Erythroblast (primary cell): Measurements from ENCODE around the gene SPATA31D4.
"Not testable (repeated sequence)": the region's sequence is repeated elsewhere in the genome, so short reads cannot be mapped to it uniquely, and the experiment has no call there.

Source experiments
- DNase-seq, 2 experiments: peaks; one replicate each; lab custom pipeline; 2025; lab: John Stamatoyannopoulos, UW
- GATA1 ChIP-seq: IDR thresholded peaks from 2 replicates; pipeline ENCODE4 v1.6.1; 2011; ENCODE audit warnings: low read depth, mild to moderate bottlenecking, control low read depth, low read length, moderate library complexity
- POLR2A ChIP-seq: IDR thresholded peaks from 2 replicates; pipeline ENCODE4 v1.6.1; 2011; ENCODE audit warnings: mild to moderate bottlenecking, low read length

The SPATA31D4 gene

DNA sequence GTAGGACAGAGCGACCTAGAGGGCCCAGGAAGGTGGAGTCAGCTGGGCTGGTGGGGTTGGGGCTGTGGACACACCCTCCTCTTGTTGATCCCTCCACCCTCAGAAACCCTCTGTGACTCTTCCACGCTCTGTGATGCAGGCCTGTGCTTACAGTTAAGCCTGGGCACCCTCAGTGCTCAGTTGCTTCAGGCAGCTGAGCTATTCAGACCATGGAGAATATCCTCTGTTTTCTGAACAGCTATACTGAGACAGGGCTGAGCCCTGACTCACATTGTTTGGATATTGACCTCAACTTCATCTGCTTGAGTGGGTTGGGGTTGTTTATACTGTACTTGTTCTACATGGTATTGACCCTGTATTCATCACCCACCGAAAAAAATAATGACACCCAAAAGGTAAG is at the start of gene SPATA31D4:
TSS of gene SPATA31D4 (plus strand) at position 124 of the 400 bp plus-strand sequence. CDS start at position 210, 86 bp downstream.
- DNase-seq: not testable (repeated sequence)

DNA sequence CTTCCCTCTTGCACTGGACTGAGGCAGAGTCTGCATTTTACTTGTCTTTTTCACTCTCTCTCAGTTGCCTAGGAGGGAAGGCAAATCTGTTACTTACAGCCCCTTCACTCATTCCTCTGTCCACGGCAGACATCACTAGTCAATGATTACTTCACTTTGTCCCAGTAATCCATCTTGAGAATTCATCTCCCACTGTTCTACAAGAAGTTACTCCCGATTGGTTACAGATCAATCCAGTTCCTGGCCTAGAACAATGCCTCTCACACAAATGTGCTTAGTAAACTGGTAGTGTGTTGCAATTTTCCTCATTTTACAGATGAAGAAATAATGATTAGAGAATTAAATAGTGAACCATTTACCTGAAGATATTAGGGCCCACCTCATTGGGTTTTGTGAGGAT is 49.7 kb upstream of the SPATA31D4 start:
- TF ChIP-seq GATA1 (no peak), POLR2A (no peak)
- no peak for DNase-seq

DNA sequence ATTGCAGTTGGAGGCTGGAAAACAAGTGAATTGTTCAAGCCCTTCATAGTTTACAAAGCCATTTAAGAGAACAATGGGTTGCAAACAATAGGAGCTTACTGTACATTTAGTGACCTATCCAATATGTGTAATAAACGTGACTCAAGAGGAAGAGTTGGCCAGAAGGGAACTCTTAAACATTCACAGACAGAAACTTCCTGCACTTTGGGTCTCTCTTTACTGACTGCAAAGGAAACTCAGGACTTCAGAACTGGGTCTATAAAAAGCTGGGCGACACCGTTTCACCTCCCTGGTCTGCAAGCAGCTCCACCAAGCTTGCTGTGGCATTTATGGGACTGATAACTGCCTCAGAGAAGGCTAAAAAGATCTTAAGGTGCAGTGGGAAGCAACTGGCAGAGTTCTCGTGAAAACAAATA is 48.7 kb upstream of the SPATA31D4 start:
- DNase-seq: no peak
- TF ChIP-seq POLR2A (no peak), GATA1 (no peak)

DNA sequence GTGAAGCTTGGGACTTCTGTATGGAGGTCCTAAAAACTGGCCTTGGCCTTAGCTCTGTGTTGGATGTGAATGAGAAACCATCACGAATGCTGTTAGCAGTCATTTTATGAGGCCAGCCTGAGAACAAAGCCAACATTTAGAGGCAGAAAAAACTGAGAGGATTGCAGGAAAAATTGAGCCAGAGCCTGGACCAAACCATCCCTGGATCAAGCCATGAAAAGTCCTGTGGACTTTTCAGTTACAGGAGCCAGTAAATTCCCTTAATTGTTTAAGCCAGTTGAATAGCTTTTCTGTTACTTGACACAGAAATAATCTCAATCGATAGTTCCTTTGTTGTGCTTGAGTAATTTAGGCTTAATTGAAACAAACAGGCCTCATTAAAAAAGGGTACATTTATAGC is 42.6 kb upstream of the SPATA31D4 start:
- TF ChIP-seq POLR2A: no peak
- TF ChIP-seq GATA1: no peak
- DNase-seq: no peak

DNA sequence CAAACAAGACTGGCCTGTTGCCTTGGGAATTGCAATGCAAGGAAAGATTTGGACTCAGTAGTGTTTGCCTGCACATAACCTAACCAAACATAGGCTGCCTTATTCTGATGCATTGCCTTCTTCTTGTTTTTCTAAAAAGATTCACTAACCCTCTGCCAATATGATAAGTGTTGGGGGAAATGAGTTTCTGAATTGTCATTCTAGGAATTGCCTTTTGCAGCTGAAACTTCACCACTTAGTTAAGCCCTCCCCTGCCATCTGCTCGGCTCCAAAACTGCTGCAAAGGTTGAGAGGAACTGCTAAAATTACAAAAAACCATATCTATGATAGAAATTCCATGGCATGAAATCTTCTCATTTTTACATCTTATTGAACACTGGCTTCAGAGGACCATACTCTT is 41.6 kb upstream of the SPATA31D4 start:
- TF ChIP-seq GATA1 (no peak), POLR2A (no peak)

DNA sequence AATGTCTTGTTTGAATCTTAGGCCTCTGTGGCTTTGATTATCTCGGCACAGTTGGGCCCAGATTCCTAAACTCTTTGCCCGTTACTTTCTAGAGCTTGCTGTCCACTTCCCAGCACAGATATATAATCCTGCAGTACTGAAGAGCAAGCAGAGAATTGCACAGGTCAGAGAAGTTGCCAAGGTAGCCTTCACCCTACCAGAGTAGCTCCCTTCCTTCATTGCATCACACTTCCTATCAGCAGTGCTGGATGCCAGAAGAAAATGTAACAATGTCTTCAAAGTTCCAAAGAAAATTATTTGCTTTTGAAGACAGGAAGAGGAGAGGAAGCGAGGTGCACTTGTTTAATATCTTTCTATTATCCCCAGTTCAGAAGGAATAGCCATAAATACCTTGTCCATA is 38.1 kb upstream of the SPATA31D4 start:
- DNase-seq: no peak
- TF ChIP-seq POLR2A (no peak), GATA1 (no peak)

More for the DNA sequence above, 41.6 kb upstream of the SPATA31D4 start:
- no peak for DNase-seq

DNA sequence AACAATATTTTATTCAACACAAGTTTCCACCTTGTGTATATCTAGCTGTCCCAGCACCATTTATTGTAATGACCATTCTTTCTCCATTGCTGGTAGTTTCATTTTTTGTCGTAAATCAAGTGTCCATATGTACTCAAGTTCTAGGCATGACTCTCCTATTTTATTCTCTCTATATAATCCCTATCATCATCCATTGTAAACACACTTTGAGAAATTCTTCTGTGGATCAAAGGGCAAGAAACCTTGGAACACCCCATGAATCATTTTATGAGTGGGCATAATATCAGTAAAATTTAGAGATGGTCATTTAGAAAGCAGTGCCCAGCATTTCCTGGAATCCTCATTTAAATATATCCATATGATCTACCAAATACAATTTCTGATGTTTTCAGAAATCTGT is 35.8 kb upstream of the SPATA31D4 start:
- TF ChIP-seq GATA1: no peak
- TF ChIP-seq POLR2A: no peak
- DNase-seq: no peak

DNA sequence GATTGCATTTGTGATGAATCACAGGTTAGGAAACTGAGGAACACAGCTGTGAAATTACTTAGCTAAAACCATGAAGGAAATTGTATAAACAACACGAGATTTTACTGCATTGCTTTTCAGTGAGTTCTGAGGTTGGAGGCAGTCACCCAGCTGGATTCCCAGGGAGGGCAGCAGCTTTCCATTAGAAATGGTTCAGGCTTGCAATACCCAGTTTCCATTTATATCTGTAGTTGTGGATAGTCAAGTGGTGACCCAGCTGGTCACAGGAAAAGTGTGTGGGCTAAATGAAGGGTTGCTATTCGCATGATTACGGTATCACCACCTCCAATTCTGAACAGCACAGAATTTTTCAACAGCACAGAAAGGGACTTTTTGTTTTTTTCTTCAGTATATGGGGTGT is 34.3 kb upstream of the SPATA31D4 start:
- no peak for TF ChIP-seq POLR2A
- no peak for TF ChIP-seq GATA1
- DNase-seq: no peak

DNA sequence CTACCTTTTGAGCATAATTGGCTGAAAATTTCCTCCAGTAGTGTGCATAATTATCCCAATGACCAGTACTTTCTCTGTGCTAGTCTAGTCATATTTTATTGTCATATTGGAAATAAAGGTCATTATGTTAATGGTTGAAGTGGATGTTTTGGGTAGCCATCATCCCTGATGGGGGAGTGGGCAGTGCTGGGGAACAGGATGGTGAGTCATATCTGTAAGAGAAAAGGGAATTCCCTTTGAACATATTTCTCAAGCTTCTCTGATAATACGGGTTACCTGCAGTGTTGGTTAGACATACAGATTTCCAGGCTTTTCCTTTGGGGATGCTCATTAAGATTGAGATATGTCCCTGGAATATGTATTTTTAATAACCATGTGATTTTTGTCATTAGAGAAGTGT is 33.3 kb upstream of the SPATA31D4 start:
- DNase-seq: no peak
- TF ChIP-seq GATA1: no peak
- no peak for TF ChIP-seq POLR2A

DNA sequence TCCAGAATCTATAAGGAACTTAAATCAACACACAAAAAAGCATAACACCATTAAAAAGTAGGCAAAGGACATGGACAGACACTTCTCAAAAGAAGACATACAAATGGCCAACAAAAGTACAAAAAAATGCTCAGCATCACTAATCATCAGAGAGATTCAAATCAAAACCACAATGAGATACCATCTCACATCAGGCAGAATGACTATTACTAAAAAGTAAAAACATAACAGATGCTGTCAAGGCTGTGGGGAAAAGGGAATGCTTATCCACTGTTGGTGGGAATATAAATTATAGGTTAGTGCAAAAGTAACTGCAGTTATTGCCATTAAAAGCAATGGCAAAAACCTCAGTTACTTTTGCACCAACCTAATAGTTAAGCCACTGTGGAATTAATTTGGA is 32.2 kb upstream of the SPATA31D4 start:
- DNase-seq: no peak
- TF ChIP-seq POLR2A: no peak

DNA sequence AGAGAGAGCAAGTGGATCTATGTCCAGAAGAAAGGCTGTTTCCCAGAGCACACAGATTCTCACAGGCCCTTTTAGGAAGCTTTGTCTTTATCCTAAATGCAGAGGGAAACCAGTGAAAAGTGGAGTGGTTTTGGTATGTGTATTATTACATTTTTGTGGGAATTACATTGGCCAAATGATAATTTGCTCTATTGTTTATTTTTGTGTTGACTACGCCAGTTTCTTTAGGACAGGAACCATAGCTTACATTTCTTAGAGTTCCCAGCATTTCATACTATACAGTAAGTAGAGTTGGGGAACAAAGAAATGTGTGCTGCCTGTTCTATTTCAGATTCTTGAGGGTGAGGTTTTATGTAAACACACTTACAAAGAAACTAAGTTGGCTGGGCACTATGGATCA is 29.4 kb upstream of the SPATA31D4 start:
- no peak for DNase-seq
- TF ChIP-seq POLR2A (no peak), GATA1 (no peak)

DNA sequence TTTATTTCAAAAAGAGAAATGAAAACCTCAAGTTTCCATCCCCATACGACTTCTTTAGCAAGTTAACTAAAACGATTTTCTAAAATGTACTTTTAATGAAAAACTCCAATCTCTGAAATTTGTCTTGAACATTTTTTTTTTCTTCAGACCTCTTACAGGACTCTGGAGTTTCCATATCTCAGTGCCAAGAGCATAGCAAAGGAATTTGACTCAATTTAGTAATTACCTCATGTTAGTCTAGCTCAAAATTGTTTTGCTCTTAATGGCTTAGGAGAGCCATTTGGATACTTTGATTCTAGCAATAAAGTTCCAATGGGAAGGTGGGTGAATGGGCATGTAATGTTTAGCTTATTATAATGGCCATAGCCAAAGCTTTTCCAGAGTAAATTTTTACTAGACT is 26.0 kb upstream of the SPATA31D4 start:
- no peak for DNase-seq
- TF ChIP-seq GATA1: no peak
- no peak for TF ChIP-seq POLR2A

- TF ChIP-seq GATA1 (no peak), POLR2A (no peak)
- no peak for DNase-seq
These were observed 25.6 kb upstream of the SPATA31D4 start for GRCh38 chr9:81902626-81903025.

- TF ChIP-seq GATA1 (no peak), POLR2A (no peak)
These were observed 21.6 kb upstream of the SPATA31D4 start for GRCh38 chr9:81906671-81907070.

DNA sequence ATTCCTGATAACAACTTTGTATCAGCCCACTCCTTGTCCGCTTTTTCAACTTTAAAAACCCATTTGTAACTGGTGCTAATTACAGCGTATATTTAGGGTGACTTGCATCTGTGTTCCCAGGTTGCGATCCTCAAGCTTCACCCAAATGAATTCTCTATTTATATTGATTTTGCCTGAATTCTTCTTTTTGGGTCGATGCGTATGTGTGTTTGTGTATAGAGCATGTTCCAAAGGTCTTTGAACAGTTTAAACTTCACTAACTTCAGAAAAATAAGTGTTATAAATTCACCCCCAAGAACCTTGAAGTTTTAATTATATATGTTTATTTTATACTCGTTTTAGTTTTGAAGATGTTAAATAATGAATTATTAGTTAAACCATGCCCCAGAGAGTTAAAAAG is 16.1 kb upstream of the SPATA31D4 start:
- no peak for DNase-seq
- TF ChIP-seq GATA1 (no peak), POLR2A (no peak)

More at GRCh38 chr9:81906671-81907070, 21.6 kb upstream of the SPATA31D4 start:
- no peak for DNase-seq
